ENCODE measurements around the gene DYNC1LI2. TPM values are rescaled to one million over a fixed set of nuclear protein-coding genes. Genes with fewer than 3 reads are reported as not detected.

Gene DYNC1LI2
- total and polyA plus RNA-seq, 2 donors (not counting 1 experiment from before 2014, with no cell fraction given): 33.9 to 109 TPM

- Histone ChIP-seq H3K9ac (ENCODE audit: low read length) (no peak overlapping the region), H3K9me3 (ENCODE audit: control extremely low read depth in 1 of 3, control insufficient read depth in 2 of 3, insufficient read depth in 1 of 3, low read length in 2 of 3) (peaks cover 0 to 14% (median 0%) of the 10 kb centered on the region in 3 donors), H3K4me3 (ENCODE audit: control extremely low read depth in 1 of 5, extremely low read depth in 1 of 5, insufficient read depth in 1 of 5, low read depth in 2 of 5, low read length in 4 of 5) (no peak overlapping the region), H4K20me1 (ENCODE audit: control insufficient read depth, insufficient read depth, low read length, poor library complexity, severe bottlenecking) (no peaks in the 10 kb centered on the region), H3K4me1 (ENCODE audit: control insufficient read depth in 2 of 2, insufficient read depth in 2 of 2, low read length in 2 of 2) (no peaks in the 10 kb centered on the region), H3K79me2 (ENCODE audit: control insufficient read depth, insufficient read depth, low read length) (no peaks in the 10 kb centered on the region), H3K36me3 (replicated peaks in 1 of 2; ENCODE audit: control extremely low read depth in 1 of 2, control insufficient read depth in 1 of 2, extremely low read depth in 1 of 2, insufficient read depth in 2 of 2, low read length in 1 of 2) (peaks cover 0 to under 1% of the 10 kb centered on the region in 2 experiments), H2AFZ (ENCODE audit: insufficient read depth, low read depth, low read length, poor library complexity, severe bottlenecking) (no peak overlapping the region), H3K4me2 (replicated peaks; ENCODE audit: low read depth, low read length, poor library complexity, severe bottlenecking) (no peak overlapping the region), H3K27ac (ENCODE audit: low read length in 2 of 2) (no peak overlapping the region), H3K27me3 (replicated peaks in 1 of 4; ENCODE audit: control extremely low read depth in 1 of 4, control insufficient read depth in 3 of 4, insufficient read depth in 4 of 4, low read length in 3 of 4) (no peaks in the 10 kb centered on the region)
- ChIA-PET CTCF (interaction anchor here (0.6 to 1.0 kb wide), 2 partner anchors 14 to 35 kb away, joined by 3 to 5 read pairs; no protein-coding TSS in a partner anchor), POLR2A (no interaction called here)
- Mint-ChIP-seq H3K27me3 (peaks cover 13% of the 10 kb centered on the region), H3K4me3 (no peak overlapping the region), H3K4me1 (no peaks in the 10 kb centered on the region), H3K9me3 (ENCODE audit: insufficient read depth) (no peaks in the 10 kb centered on the region), H3K27ac (no peak overlapping the region)
- TF ChIP-seq EZH2 (IDR thresholded peaks at IDR 0.05; ENCODE audit: borderline replicate concordance, insufficient read depth, low read depth, low read length, poor library complexity, severe bottlenecking) (no peak), CTCF (IDR thresholded peaks at IDR 0.05) (no peak)
- DNase-seq (no peak), ATAC-seq (ENCODE audit: low read depth) (no peak)
- intact Hi-C loops (cut with micrococcal nuclease): no loop called here
Observed at GRCh38 chr16:66712512-66712911, 38.9 kb downstream of the DYNC1LI2 start.

- no peaks in the 10 kb centered on the region for H3K36me3 ChIP-seq (replicated peaks in 1 of 2; ENCODE audit: control extremely low read depth in 1 of 2, control insufficient read depth in 1 of 2, extremely low read depth in 1 of 2, insufficient read depth in 2 of 2, low read length in 1 of 2)
- ATAC-seq (ENCODE audit: low read depth): no peak
- CTCF ChIA-PET: no interaction called here
Observed at GRCh38 chr16:66711581-66711980, 39.8 kb downstream of the DYNC1LI2 start.

More at GRCh38 chr16:66711581-66711980, 39.8 kb downstream of the DYNC1LI2 start:
- Mint-ChIP-seq H3K27ac (no peak overlapping the region), H3K4me1 (no peaks in the 10 kb centered on the region), H3K27me3 (peaks cover 19% of the 10 kb centered on the region), H3K9me3 (ENCODE audit: insufficient read depth) (no peaks in the 10 kb centered on the region), H3K4me3 (no peak overlapping the region)
- Histone ChIP-seq H3K4me3 (ENCODE audit: control extremely low read depth in 1 of 5, extremely low read depth in 1 of 5, insufficient read depth in 1 of 5, low read depth in 2 of 5, low read length in 4 of 5) (no peak overlapping the region), H3K4me1 (ENCODE audit: control insufficient read depth in 2 of 2, insufficient read depth in 2 of 2, low read length in 2 of 2) (no peaks in the 10 kb centered on the region), H4K20me1 (ENCODE audit: control insufficient read depth, insufficient read depth, low read length, poor library complexity, severe bottlenecking) (no peaks in the 10 kb centered on the region), H3K27ac (ENCODE audit: low read length in 2 of 2) (no peak overlapping the region), H2AFZ (ENCODE audit: insufficient read depth, low read depth, low read length, poor library complexity, severe bottlenecking) (no peak overlapping the region), H3K27me3 (replicated peaks in 1 of 4; ENCODE audit: control extremely low read depth in 1 of 4, control insufficient read depth in 3 of 4, insufficient read depth in 4 of 4, low read length in 3 of 4) (no peaks in the 10 kb centered on the region), H3K4me2 (replicated peaks; ENCODE audit: low read depth, low read length, poor library complexity, severe bottlenecking) (no peak overlapping the region), H3K9me3 (ENCODE audit: control extremely low read depth in 1 of 3, control insufficient read depth in 2 of 3, insufficient read depth in 1 of 3, low read length in 2 of 3) (peaks cover 0 to 14% (median 0%) of the 10 kb centered on the region in 3 donors), H3K9ac (ENCODE audit: low read length) (no peak overlapping the region), H3K79me2 (ENCODE audit: control insufficient read depth, insufficient read depth, low read length) (no peaks in the 10 kb centered on the region)
- no peak for DNase-seq
- no peak for TF ChIP-seq CTCF (IDR thresholded peaks at IDR 0.05)
- TF ChIP-seq EZH2 (IDR thresholded peaks at IDR 0.05; ENCODE audit: borderline replicate concordance, insufficient read depth, low read depth, low read length, poor library complexity, severe bottlenecking): no peak
- intact Hi-C loops (cut with micrococcal nuclease): no loop called here
- POLR2A ChIA-PET: no interaction called here
